CD4-positive, alpha-beta T cell (primary cell): ENCODE measurements around the gene RS1. TPM values are rescaled to one million over a fixed set of nuclear protein-coding genes. Genes with fewer than 3 reads are reported as not detected.

Experiments used
- ATAC-seq: fragments of 200-7000 bp; cut with Tn5 transposase; one replicate; pipeline ENCODE4 v1.10.0; 2022; ENCODE audit warnings: mild to moderate bottlenecking; ENCODE audit not compliant: poor library complexity
- CTCF ChIA-PET: fragments of 350-600 bp; sonication (Branson Sonifier 250); formaldehyde crosslinking; loops from one replicate; lab custom pipeline; 2021; ENCODE audit warnings: antibody characterized with exemption, inconsistent platforms; lab: Charles Lee
- POLR2A ChIA-PET: fragments of 350-600 bp; sonication (Branson Sonifier 250); formaldehyde crosslinking; loops from one replicate; lab custom pipeline; 2021; ENCODE audit warnings: antibody characterized with exemption, inconsistent platforms; lab: Charles Lee
- DNase-seq, 14 experiments: peaks; one replicate each; pipeline ENCODE4 v3.0.0-alpha.2; 2013 to 2020; ENCODE audit warnings: mixed read lengths in 2 of 14
- H3K27ac ChIP-seq, 2 donors: one replicate each; pipeline versions ENCODE4 v1.5.1 to v1.7.0; 2013; ENCODE audit warnings: low read length in 2 of 2, low read depth in 1 of 2, mild to moderate bottlenecking in 1 of 2
- H3K27me3 ChIP-seq, 2 experiments: 1 replicate in 1 of 2; 2 replicates in 1 of 2; pipeline versions ENCODE4 v1.6.1 to v1.7.0; 2013; ENCODE audit warnings: low read length in 2 of 2, control low read depth in 1 of 2, mild to moderate bottlenecking in 1 of 2, moderate library complexity in 1 of 2; ENCODE audit not compliant: insufficient read depth in 2 of 2, control insufficient read depth in 1 of 2
- H3K36me3 ChIP-seq: one replicate; pipeline ENCODE4 v1.6.1; 2013; ENCODE audit warnings: low read length, control low read depth; ENCODE audit not compliant: insufficient read depth
- H3K4me1 ChIP-seq: one replicate; pipeline ENCODE4 v1.6.1; 2013; ENCODE audit warnings: low read length, control low read depth; ENCODE audit not compliant: insufficient read depth
- H3K4me3 ChIP-seq: one replicate; pipeline ENCODE4 v1.5.1; 2013; ENCODE audit warnings: mild to moderate bottlenecking, low read length, moderate library complexity
- H3K9me3 ChIP-seq, 2 experiments: 1 replicate in 1 of 2; 2 replicates in 1 of 2; pipeline versions ENCODE4 v1.6.1 to v1.7.0; 2013; ENCODE audit warnings: low read length in 2 of 2, mild to moderate bottlenecking in 2 of 2, control low read depth in 1 of 2, moderate library complexity in 1 of 2; ENCODE audit not compliant: control insufficient read depth in 1 of 2, insufficient read depth in 1 of 2
- H3K27ac Mint-ChIP-seq: one replicate; pipeline ENCODE4 v1.8.0; 2020; ENCODE audit warnings: mixed read lengths
- H3K27me3 Mint-ChIP-seq: one replicate; pipeline ENCODE4 v1.8.0; 2021; ENCODE audit warnings: mixed read lengths
- H3K36me3 Mint-ChIP-seq: one replicate; pipeline ENCODE4 v1.8.0; 2021; ENCODE audit warnings: low read depth, mixed read lengths
- H3K4me1 Mint-ChIP-seq: one replicate; pipeline ENCODE4 v1.8.0; 2021; ENCODE audit warnings: low read depth, mixed read lengths
- H3K4me3 Mint-ChIP-seq: one replicate; pipeline ENCODE4 v1.8.0; 2020; ENCODE audit warnings: mild to moderate bottlenecking, mixed read lengths
- H3K9me3 Mint-ChIP-seq: one replicate; pipeline ENCODE4 v1.8.0; 2020; ENCODE audit warnings: mixed read lengths
- intact Hi-C, 2 experiments: fragments of 100-400 bp; cut with DNase I in 1 of 2; cut with micrococcal nuclease in 1 of 2; formaldehyde crosslinking; loops; one replicate each; pipeline versions ENCODE4 v1.15.1 to v1.9.0; 2023 to 2025; cut with DNase I, micrococcal nuclease
- total RNA-seq, 174 experiments: library from RNA in 2 of 174; stranded (reverse) in 2 of 174; gene quantifications; one replicate each; pipeline ENCODE4 v1.2.3 and lab custom pipeline; 2021 to 2026
- TF ChIP-seq, protein P1 (sequence below): fragments of 200-600 bp; IDR thresholded peaks from one replicate; pipeline ENCODE4 v1.8.0; 2022; ENCODE audit warnings: antibody characterized with exemption, mild to moderate bottlenecking

Gene RS1
- total RNA-seq, 2 experiments from 2014 or later = not detected

DNA sequence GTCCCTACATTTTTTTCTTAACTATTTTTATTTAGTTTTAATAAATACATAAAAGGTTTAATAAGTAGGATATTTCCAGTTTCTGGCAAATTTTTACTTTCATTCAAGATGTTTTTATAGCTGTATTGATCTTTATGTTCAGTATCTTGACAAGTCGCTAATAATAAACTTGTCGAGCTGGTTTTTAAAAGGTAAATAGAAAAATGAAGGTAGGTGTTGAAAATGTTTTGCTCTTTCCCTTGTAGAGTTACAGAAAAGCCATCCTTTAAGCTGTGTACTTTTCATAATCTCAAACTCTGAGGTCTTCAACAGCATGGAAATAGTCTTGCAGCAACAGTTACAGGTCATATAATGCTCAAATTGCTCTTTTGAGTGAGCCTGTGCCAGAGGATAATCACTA is 52.6 kb downstream of the RS1 start:
- H3K27ac Mint-ChIP-seq = no peak overlapping the region
- peaks cover 25% of the 10 kb centered on the region for H3K36me3 Mint-ChIP-seq
- H3K27me3 Mint-ChIP-seq = no peaks in the 10 kb centered on the region
- H3K9me3 Mint-ChIP-seq = no peaks in the 10 kb centered on the region
- DNase-seq (no peak), ATAC-seq (no peak)
- no peaks in the 10 kb centered on the region for H3K9me3 ChIP-seq
- H3K4me3 Mint-ChIP-seq = no peak overlapping the region
- no peaks in the 10 kb centered on the region for H3K4me1 ChIP-seq
- no peak overlapping the region for H3K27ac ChIP-seq
- POLR2A ChIA-PET = interaction anchor here (0.6 kb wide), 1 partner anchor 185 kb away, joined by 3 read pairs; no protein-coding TSS in a partner anchor
- TF ChIP-seq, protein P1, sequence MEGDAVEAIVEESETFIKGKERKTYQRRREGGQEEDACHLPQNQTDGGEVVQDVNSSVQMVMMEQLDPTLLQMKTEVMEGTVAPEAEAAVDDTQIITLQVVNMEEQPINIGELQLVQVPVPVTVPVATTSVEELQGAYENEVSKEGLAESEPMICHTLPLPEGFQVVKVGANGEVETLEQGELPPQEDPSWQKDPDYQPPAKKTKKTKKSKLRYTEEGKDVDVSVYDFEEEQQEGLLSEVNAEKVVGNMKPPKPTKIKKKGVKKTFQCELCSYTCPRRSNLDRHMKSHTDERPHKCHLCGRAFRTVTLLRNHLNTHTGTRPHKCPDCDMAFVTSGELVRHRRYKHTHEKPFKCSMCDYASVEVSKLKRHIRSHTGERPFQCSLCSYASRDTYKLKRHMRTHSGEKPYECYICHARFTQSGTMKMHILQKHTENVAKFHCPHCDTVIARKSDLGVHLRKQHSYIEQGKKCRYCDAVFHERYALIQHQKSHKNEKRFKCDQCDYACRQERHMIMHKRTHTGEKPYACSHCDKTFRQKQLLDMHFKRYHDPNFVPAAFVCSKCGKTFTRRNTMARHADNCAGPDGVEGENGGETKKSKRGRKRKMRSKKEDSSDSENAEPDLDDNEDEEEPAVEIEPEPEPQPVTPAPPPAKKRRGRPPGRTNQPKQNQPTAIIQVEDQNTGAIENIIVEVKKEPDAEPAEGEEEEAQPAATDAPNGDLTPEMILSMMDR = no peak
- intact Hi-C loops = no loop called here
- H3K27me3 ChIP-seq = no peaks in the 10 kb centered on the region
- no peaks in the 10 kb centered on the region for H3K4me1 Mint-ChIP-seq
- CTCF ChIA-PET = no interaction called here
- no peaks in the 10 kb centered on the region for H3K36me3 ChIP-seq
- no peak overlapping the region for H3K4me3 ChIP-seq

DNA sequence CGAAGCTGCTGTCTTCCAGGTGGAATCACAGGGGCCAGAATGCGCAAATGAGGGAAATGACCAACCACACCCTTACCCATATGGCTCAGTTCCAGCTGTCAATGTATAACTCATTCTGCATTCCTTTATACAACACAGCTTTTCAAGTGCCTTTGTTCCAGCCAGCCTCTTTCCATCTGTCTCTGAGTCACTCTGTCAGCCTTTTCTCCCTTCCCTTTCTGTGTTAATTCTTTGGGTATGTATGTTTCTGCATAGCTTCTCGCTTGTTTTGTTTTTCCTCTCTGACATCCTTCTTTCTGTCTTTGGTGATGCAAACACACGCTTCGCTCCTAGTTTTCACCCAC is 54.5 kb downstream of the RS1 start:
- Histone ChIP-seq H3K36me3 (no peaks in the 10 kb centered on the region), H3K4me3 (no peak overlapping the region), H3K27ac (no peak overlapping the region), H3K27me3 (no peaks in the 10 kb centered on the region), H3K9me3 (no peaks in the 10 kb centered on the region), H3K4me1 (no peaks in the 10 kb centered on the region)
- no peaks in the 10 kb centered on the region for H3K27me3 Mint-ChIP-seq
- H3K36me3 Mint-ChIP-seq = peaks cover 20% of the 10 kb centered on the region
- H3K4me3 Mint-ChIP-seq = no peak overlapping the region
- DNase-seq (no peak), ATAC-seq (no peak)
- H3K9me3 Mint-ChIP-seq = no peaks in the 10 kb centered on the region
- H3K4me1 Mint-ChIP-seq = no peaks in the 10 kb centered on the region
- ChIA-PET POLR2A (no interaction called here), CTCF (no interaction called here)
- intact Hi-C loops = no loop called here
- no peak overlapping the region for H3K27ac Mint-ChIP-seq
- TF ChIP-seq, protein P1 = no peak

DNA sequence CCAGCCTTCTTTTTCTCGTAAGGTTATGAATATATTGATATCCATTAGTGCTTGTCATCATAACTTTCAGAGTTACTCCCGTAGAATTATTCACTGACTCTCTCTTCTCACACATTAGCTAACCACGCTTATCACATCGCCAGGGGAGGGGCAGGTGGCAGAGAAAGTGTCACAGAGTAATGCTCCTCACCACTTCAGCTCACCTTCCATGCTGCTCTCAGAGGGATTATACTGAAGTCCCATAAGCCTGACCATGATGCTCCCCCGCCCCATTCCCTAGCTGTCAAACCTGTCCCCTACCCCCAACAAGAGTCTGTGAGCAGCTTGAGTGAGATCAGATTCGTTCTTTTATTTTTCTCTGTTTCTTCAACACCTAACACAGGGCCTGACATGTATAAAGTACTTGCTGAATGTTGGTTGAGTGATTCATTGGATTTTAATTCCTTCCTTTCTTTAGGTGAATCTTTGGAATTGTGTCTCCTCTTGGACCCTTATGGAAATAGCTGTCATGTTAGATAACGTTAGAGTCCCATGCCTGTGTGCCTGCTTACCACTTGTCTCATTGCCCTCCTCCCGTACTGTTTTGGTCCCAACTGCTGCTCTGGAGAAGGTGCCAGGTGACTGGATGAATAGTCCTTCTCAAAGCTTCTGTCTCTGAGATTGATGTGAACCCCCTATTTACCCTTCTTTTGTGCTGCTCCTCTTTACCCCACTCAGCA is 55.1 kb downstream of the RS1 start:
- POLR2A ChIA-PET = no interaction called here
- H3K27me3 Mint-ChIP-seq = no peaks in the 10 kb centered on the region
- Histone ChIP-seq H3K36me3 (no peaks in the 10 kb centered on the region), H3K9me3 (no peaks in the 10 kb centered on the region), H3K27me3 (no peaks in the 10 kb centered on the region), H3K4me3 (no peak overlapping the region), H3K4me1 (no peaks in the 10 kb centered on the region), H3K27ac (no peak overlapping the region)
- H3K4me3 Mint-ChIP-seq = no peak overlapping the region
- CTCF ChIA-PET = no interaction called here
- DNase-seq (no peak), ATAC-seq (no peak)
- no peaks in the 10 kb centered on the region for H3K4me1 Mint-ChIP-seq
- intact Hi-C loops = no loop called here
- no peak overlapping the region for H3K27ac Mint-ChIP-seq
- H3K36me3 Mint-ChIP-seq = peaks cover 20% of the 10 kb centered on the region
- H3K9me3 Mint-ChIP-seq = no peaks in the 10 kb centered on the region
- TF ChIP-seq, protein P1 = no peak
